CD4-positive, alpha-beta T cell treated with Interleukin-6 at 100 ng/mL for 8 hours (primary cell): ENCODE results near the gene RAD9A.
"Not testable (repeated sequence)": the region's sequence is repeated elsewhere in the genome, so short reads cannot be mapped to it uniquely, and the experiment has no call there.

ENCODE experiments used
- DNase-seq: peaks from one replicate; pipeline ENCODE4 v3.0.0-alpha.2; 2020; ENCODE audit warnings: mixed read lengths, low spot score

RAD9A gene

DNA sequence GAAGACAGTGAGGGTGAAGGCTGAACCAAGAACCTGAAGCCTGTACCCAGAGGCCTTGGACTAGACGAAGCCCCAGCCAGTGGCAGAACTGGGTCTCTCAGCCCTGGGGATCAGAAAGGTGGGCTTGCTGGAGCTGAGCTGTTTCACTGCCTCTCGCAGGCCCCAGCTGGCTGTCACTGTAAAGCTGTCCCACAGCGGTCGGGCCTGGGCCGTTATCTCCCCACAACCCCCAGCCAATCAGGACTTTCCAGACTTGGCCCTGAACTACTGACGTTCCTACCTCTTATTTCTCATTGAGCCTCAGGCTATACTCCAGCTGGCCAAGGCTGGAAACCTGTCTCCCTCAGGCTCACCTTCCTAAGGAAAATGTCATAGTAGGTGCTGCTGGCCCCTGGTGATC lies 5.8 kb downstream of the RAD9A start:
- DNase-seq: no peak

DNA sequence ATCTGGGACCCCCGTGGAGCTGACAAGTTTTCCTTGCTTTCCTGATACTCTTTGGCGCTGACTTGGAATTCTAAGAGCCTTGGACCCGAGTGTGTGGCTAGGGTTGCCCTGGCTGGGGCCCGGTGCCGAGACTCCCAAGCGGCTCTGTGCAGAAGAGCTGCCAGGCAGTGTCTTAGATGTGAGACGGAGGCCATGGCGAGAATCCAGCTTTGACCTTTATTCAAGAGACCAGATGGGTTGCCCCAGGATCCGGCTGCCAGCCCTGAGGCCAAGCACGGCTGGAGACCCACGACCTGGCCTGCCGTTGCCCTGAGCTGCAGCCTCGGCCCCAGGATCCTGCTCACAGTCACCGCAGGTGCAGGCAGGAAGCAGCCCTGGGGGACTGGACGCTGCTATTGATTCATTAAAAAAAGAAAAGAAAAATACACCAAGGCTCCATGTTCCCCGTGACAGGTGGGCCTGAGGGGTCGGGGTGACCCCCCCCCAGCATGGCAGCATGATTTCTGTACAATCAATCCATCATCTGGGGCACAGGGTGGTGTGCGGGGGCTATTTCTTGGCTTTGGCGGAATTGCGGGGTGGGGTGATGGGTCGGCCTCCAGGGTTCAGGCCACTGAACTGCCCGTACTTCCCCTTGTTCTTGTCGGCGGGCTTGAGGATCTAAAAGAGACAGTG lies 6.3 kb downstream of the RAD9A start:
- no peak for DNase-seq

DNA sequence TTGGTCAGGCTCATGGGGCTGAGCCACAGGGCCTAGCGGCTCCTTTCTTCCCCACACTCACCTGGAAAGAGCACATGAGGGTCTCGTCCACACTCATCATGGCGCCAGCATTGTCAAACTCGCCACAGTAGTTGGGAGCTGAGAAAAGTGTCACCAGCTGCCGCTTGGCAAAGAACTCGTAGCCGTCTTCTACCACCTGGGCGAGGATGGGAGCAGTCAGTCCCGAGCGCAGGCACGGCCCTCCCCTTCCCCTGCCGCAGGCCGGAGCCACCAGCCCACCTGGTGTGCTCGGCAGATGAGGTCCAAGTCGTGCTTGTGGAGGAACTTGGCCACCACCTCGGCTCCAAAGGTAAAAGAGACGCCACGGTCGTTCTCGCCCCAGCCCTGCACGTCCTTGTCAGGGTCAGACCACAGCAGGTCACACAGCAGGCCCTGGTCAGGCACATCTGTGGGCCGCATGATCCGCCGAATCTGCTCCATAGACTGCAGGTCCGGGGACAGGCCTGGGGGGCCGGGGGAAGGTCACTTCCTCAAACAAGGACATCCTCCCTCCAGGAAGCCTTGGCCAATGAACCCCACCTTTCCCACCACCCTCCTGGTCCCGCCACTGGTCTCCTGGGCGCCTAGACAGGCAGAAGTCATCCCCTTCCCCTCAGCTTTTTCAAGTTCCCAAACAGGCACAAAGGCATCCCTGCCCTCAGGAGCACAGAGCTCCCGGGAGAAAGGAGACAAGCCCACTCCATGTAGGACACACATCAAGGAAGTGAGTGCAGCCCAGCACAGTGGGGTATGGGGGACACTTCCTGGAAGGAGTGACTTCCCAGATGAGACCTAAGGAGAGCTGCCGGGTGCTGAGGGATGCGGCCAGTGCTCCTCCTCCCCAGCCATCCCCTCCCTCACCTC lies 7.1 kb downstream of the RAD9A start:
- DNase-seq: no peak

DNA sequence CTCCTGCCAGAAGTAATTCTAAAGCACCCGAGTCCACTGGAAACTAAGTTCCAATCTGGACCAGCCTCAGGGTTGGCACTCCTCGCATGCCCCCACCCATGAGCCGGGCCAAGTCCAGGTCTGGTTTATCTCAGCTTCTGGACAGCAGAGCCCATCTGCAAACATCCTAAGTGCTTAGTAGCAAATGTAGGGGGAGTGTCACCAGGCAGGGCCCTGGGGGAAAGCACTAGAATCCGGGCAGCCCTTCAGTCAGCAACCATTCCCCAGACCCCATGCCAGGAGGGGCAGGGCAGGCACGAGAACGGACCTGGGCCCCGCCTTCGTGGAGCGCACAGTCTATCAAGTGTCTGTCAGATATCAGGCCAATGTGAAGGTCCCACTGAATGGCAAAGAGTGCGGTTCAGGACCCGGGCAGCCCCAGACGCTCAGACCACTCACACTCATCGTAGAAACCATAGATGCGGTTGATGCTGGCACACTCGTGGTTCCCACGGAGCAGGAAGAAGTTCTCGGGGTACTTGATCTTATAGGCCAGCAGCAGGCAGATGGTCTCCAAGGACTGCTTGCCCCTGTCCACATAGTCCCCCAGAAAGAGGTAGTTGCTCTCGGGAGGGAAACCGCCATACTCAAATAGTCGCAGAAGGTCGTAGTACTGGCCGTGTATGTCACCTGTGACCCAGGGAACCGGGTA lies 8.6 kb downstream of the RAD9A start:
- no peak for DNase-seq

DNA sequence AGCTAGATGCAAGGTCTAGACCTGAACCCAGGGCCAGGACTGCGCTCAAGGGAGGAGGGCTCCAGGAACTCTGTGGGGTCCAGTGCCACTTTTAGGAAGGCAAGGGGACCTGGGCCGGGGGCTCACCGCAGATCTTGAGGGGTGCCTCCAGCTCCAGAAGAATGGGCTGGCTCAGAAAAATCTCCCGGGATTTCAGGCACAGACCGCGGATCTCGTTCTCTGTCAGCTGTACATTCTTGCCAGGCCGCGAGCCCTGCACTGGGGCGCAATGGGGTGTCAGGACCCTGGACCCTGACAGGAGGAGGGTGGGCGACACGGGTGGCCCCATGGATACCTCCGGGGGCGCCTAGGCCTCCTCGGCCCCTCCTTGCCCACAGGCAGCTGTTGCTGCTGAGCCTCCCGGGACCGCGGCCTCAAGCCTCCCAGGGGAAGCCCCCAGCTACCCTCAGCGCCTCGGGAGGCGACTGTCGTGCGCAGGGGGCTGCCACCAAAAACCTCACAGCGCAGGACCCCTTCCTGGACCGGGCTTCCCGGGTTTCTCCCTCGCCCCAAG lies 9.2 kb downstream of the RAD9A start:
- DNase-seq: no peak

DNA sequence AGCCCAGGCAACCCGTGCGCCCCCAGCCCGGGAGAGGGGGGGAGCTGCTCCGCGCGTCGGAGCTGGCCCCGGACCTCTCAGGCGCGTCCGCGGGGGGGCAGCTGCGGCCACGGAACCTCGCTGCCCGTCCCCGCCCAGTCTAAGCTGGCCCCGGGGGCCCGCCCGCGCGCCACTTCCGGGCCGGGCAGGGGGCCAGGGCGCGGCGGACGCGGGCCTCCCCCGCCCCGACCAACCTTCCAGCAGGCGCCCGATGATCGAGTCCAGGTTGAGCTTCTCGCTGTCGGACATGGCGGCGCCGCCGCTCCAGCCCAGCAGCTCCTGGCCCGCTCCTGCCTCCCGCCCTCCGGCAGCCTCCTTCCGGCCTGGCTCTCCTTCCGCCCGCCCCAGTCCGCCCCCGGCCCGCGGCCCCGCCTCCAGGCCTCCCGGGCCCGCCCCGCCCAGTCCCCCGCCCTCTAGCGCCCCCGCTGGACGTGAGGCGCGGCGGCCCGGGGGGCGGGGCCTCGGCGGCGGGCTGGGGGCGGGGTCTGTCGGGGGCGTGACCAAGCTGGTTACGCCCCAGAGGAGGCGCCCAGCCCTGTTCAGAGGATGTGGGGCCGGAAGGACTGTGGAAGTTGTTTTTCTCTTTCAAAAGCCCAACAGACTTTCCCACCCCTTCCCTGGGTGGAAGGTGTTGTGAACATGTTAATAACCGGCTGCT lies 9.9 kb downstream of the RAD9A start, which contains the start of gene PPP1CA:
TSS of gene PPP1CA (minus strand) at position 364 of the 697 bp plus-strand sequence. CDS start at position 288, 76 bp downstream.
- DNase-seq: peak; percentile 90

DNA sequence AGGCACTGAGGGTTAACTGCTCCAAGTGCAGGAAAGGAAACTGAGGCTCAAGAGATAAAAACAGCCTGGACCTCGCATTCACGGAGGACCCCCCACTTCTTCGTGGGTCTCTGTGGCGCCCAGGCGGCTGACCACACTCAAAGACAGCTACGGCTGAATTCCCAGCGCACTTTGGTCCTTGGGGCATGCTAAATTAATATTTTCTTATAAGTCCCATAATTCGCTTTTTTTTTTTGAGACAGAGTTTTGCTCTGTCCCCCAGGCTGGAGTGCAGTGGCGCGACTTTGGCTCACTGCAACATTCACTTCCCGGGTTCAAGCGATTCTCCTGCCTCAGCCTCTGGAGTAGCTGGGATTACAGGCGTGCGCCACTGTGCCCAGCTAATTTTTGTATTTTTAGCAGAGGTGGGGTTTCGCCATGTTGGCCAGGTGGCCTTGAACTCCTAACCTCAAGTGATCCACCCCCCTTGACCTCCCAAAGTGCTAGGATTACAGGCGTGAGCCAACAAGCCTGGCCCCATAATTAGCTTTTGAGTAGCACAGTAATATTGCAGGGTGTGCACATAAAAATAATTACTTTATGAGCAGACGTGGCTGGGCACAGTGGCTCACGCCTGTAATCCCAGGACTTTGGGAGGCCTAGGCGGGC lies 10.5 kb downstream of the RAD9A start:
- not testable (repeated sequence) for DNase-seq

DNA sequence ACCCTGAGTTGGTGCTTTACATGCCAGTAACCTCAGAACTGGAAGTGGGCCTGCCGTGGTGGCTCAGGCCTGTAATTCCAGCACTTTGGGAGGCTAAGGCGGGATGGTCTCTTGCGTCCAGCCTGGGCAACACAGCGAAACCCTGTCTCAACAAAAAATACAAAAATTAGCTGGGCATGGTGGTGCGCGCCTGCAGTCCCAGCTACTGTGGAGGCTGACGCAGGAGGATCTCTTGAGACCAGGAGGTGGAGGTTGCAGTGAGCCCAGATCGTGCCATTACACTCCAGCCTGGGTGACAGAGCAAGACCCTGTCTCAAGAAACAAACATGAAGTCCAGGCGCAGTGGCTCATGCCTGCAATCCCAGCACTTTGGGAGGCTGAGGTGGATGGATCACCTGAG lies 11.3 kb downstream of the RAD9A start:
- not testable (repeated sequence) for DNase-seq

DNA sequence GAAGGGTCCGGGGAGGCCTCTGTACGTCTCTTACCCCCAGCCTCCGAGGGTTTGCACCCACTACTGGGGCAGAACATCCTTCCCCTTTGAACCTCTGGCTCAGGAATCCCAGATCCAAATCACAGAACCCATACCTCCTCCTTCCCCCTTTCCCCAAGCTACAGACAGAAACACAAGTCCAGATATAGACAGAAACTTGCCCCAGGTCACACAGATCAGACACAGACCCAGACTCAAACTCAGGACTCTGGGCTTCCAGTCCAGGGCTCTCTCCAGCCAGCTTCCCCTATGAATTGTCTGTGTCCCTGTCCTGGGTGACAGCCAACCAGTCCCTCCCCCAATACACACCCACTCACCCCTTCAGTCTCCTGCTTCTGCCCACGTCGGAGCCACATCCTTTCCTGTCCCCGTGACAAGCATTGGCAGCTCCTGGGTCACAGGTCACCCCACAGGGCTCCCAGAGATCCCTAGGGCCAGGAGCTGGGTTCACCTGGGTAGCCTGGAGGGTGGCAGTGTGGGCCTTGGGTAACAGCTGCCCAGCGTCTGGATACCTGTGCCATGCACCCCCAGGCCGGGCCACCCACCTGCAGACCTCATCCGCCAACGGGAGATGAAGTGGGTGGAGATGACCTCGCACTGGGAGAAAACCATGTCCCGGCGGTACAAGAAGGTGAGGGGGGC lies 12.9 kb downstream of the RAD9A start:
- peak; percentile 59 for DNase-seq

DNA sequence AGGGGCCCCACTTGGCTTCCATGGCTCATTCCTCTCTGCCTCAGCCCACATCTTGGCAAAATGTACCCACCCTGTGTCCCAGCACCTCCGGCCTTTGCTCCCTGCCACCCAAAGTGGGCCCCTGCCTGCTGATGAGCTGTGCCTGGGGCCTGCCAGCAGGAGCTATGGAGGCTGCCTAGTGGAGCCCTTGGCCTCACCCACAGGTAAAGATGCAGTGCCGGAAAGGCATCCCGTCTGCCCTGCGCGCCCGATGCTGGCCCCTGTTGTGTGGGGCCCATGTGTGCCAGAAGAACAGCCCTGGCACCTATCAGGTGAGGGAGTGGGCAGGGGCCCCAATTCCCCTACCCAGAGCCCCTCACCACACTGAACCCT lies 13.4 kb downstream of the RAD9A start:
- no peak for DNase-seq

DNA sequence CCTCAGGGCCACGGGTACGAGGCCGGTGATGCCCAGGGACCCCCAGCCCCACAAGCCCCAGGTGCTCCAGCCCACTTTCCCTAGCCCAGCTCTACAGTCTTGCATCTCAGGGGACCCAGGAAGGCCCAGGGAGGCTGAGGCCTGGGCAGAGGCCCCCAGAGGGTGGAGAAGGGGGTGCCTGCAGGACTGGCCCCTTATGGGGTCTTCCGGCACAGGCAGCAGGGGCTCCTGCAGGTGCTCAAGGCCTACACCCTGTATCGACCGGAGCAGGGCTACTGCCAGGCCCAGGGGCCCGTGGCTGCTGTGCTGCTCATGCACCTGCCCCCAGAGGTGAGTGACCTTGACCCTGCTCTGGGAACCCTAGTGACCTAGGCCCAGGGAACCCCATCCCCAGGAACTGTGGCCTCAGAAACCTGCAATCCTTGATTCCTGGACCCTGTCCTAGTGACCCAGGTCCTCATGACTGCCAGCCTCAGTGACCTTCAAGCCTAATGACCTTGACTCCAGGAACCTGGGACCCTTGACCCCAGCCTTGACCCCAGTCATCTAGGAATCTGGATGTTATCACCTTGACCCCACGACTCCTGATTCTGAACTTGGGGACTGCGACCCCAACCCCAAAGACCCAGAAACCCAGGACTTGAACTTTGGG lies 14.0 kb downstream of the RAD9A start:
- no peak for DNase-seq

DNA sequence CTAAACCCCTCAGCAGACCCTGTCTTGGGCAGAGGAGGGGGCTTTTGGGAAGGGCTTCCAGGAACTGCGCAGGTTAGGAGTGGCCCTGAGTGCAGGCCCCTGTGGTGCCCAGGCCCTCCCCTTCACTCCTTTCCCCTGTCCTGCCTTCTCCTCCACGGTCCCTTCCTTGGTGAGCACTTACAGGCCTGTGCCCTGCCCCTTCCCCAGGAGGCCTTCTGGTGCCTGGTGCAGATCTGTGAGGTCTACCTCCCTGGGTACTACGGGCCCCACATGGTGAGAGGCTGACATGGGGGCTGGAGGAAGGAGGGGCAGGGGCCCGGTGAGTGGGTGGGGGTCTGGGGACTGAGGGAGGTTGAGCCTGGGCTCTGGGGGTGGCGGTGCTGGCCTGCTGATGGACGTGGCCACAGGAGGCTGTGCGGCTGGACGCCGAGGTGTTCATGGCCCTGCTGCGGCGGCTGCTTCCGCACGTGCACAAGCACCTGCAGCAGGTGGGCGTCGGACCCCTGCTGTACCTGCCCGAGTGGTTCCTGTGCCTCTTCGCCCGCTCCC lies 14.7 kb downstream of the RAD9A start:
- no peak for DNase-seq

DNA sequence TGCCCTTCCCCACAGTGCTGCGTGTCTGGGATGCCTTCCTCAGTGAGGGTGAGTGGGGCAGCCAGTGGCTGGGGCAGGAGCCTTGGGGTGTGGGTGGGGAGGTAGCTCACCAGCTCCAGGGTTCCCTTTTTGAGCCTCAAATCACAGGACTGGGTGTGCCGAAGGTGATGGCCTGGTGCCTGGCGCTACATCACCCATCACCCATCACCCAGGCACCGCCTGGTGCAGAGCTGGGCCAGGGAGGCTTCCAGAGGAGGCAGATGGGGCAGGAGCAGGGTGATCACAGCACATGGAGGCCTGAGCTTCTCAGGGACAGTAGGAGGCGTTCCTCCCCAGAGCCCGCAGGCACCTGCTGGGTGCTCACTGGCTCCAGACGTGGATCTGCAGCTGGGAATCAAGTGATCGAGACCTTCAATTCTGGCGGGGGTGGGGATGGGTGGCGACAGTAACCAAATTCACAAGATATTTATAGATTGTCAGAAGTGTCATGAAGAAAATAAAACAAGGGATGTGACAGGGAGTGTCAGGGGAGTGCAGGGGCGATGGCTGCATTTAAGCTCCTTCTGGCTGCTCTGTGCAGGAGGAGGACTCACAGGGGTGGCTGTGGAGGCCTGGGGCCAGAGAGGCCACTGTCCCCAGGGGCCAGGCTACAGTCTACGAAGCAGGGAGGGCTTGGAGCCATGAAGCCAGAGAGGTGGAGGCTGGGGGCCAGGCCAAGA lies 15.3 kb downstream of the RAD9A start:
- DNase-seq: no peak

DNA sequence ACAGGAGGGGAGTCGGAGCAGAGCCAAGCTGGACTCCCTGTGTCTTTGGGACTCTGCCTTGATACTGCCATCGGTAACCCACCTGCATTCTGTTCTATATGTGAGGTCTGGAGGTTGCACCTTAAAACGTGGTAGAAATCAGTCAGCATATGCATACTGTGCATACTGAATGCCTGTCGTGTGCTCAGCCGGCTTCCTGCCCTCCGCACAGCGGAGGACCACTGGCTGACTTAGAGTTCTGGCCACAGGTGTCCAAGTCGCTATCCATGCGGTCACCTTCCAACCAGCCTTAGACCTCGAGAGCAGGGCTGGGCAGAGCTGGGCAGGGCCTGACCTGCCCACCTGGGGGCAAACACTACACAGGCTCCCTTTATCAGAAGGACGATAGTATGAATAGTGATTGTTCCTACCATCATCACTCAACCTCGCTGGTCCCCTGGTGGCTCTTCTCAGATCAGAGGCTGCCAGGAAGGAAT lies 15.9 kb downstream of the RAD9A start:
- DNase-seq: no peak

DNA sequence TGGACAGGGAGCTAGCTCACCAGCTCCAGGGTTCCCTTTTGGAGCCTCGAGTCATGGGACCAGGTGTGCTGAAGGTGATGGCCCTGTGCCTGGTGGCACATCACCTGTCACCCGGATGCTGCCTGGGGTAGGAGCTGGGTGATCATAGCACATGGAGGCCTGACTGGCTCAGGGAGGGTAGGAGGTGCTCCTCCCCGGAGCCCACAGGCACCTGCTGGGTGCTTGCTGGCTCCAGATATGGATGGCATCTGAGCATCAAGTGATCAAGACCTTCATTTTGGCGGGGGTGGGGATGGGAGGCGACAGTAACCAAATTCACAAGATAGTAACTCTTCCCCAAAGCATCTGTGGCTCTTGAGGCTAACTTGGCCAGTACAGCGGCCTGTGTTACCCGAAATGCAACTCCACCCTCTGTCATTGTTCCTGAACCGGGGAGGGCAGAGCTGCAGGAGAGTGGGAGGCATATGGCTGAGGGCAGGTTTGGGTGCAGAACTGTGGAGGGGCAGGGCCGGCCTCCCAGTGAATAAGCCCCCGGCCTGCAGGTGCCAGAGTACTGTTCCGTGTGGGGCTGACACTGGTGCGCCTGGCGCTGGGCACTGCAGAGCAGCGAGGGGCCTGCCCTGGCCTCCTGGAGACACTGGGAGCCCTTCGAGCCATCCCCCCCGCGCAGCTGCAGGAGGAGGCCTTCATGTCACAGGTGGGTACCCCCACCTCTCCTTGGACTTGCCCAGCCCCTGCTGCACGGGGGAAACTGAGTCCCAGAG lies 16.8 kb downstream of the RAD9A start:
- no peak for DNase-seq

DNA sequence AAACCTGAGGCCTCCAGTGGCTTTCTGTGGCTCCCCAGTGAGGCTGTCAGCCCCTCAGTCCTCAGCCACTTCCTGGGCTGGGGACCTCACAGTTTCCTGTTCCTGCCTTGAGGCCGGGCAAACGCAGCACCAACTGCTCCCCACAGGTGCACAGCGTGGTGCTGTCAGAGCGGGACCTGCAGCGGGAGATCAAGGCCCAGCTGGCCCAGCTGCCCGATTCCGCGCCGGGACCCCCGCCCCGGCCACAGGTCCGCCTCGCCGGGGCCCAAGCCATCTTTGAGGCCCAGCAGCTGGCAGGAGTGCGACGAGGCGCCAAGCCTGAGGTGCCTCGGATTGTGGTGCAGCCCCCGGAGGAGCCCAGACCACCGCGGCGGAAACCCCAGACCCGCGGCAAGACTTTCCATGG lies 17.5 kb downstream of the RAD9A start:
- peak; percentile 87 for DNase-seq

DNA sequence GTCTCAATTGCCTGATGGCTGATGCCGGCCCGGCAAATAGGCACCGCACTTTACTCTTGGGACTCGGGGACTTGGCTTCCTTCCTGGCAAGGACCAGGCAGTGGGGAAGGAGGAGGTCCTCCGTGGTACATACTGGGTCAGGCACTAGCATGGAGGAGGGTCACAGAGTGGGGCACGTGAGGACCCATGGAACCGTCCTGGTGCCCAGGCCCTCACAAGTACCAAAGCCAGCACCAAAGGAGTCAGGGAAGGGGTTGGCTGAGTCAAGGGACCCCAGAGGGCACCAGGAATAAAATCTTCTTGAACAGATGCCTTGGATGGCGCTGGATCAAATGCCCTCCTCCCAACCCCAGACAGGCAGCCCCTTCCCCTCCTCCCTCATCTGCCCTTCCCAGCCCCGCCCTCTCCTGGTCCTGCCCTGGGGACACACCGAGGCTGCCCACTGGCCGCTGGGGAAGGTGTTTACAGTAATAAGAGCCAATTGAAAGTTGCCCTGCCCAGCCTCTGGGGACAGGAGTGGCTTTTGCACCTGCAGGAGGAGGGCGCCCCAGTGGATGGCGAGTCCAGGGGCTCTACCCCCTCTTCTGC lies 18.1 kb downstream of the RAD9A start:
- no peak for DNase-seq

DNA sequence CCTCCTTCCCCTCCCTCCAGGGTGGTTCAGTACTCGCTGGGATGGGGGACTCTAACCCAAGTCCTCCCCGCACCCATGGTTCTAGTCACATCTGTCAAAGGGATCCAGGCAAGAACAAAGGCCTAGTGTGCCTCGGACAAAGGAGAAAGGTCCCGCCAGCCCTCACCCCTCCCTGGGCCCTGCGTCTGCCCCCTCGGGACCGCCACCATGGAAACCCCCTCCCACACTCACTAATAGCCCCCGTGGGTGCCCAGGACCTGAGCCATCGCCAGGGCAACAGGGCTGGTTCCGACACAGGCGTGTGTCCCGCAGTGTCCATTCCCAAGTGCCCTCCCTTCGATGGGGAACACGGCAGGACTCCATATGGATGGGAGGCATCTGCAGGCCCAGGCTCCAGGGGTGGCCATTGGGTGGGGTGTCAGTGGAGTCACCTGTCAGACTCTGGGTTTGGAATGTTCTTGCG lies 18.6 kb downstream of the RAD9A start:
- DNase-seq: no peak
